HepG2 (cell line): ENCODE data around the gene EGF. TPM values are rescaled to one million over a fixed set of nuclear protein-coding genes. Genes with fewer than 3 reads are reported as not detected.

Experiments
- ATAC-seq: fragments of 200-7000 bp; cut with Tn5 transposase; 3 replicates; pipeline ENCODE4 v1.9.1; 2020; ENCODE audit warnings: mild to moderate bottlenecking, moderate library complexity
- BruUV-seq: library from RNA; stranded (reverse); fragments of 400-500 nt; replicated peaks from 2 replicates; lab custom pipeline; 2021; lab: Mats Ljungman, UMichigan
- CTCF ChIA-PET: fragments of 300-600 bp; formaldehyde crosslinking; extraction: SDS; loops from one replicate; lab custom pipeline; 2021; ENCODE audit warnings: low total read pairs, inconsistent platforms, low intra/inter-chr PET ratio; lab: Yijun Ruan, JAX
- POLR2A ChIA-PET: fragments of 350-600 bp; sonication (Branson Sonifier 250); formaldehyde crosslinking; loops from one replicate; lab custom pipeline; 2020; ENCODE audit warnings: antibody characterized with exemption, inconsistent platforms; lab: Yijun Ruan, JAX
- DNase-seq: peaks from one replicate; pipeline ENCODE4 v3.0.0-alpha.2; 2015; ENCODE audit warnings: low spot score
- FAIRE-seq: peaks from 3 replicates; lab custom pipeline; 2011; peaks lifted over from hg19 to GRCh38; lab: Jason Lieb, UNC
- H2AFZ ChIP-seq: one replicate; pipeline ENCODE4 v1.6.1; 2011; ENCODE audit warnings: low read length, inconsistent platforms
- H3K27ac ChIP-seq: fragments of 300-600 bp; 3 replicates; pipeline ENCODE4 v1.8.0; 2011; ENCODE audit warnings: mixed run types, mild to moderate bottlenecking, mixed read lengths, low read length, inconsistent platforms; ENCODE audit not compliant: insufficient read depth; ENCODE audit errors: extremely low read length
- H3K27me3 ChIP-seq, 2 experiments: fragments of 200-600 bp in 1 of 2; 2 replicates in 1 of 2; 3 replicates in 1 of 2; pipeline versions ENCODE4 v1.6.0 to v1.8.0; 2011; ENCODE audit warnings: low read length in 2 of 2, mild to moderate bottlenecking in 2 of 2, moderate library complexity in 2 of 2, inconsistent platforms in 1 of 2; ENCODE audit not compliant: insufficient read depth in 2 of 2, control insufficient read depth in 1 of 2
- H3K36me3 ChIP-seq, 2 experiments: fragments of 200-600 bp in 1 of 2; replicated peaks in 1 of 2; 2 replicates in 1 of 2; 3 replicates in 1 of 2; pipeline versions ENCODE4 v1.5.1 to v1.8.0; 2011; ENCODE audit warnings: low read length in 2 of 2, inconsistent platforms in 1 of 2; ENCODE audit not compliant: insufficient read depth in 2 of 2, control insufficient read depth in 1 of 2
- H3K4me1 ChIP-seq: 2 replicates; pipeline ENCODE4 v1.5.1; 2012; ENCODE audit warnings: low read length, inconsistent platforms; ENCODE audit not compliant: insufficient read depth
- H3K4me2 ChIP-seq: 2 replicates; pipeline ENCODE4 v1.6.0; 2011; ENCODE audit warnings: low read depth, low read length, inconsistent platforms
- H3K4me3 ChIP-seq, 3 experiments: fragments of 200-600 bp in 1 of 3; sonication (generic), shearing (Covaris generic) in 1 of 3; replicated peaks in 1 of 3; 2 replicates each; pipeline ENCODE4 v1.5.1; 2011 to 2016; ENCODE audit warnings: low read length in 3 of 3, inconsistent platforms in 2 of 3, low read depth in 2 of 3, mild to moderate bottlenecking in 2 of 3, control low read depth in 1 of 3, mixed read lengths in 1 of 3; ENCODE audit not compliant: insufficient read depth in 1 of 3
- H3K79me2 ChIP-seq: one replicate; pipeline ENCODE4 v1.6.1; 2011; ENCODE audit warnings: low read length, inconsistent platforms; ENCODE audit not compliant: insufficient read depth
- H3K9ac ChIP-seq: 2 replicates; pipeline ENCODE4 v1.6.0; 2011; ENCODE audit warnings: mild to moderate bottlenecking, low read depth, low read length, inconsistent platforms; ENCODE audit not compliant: insufficient read depth
- H3K9me3 ChIP-seq: 2 replicates; pipeline ENCODE4 v1.5.1; 2012; ENCODE audit warnings: mild to moderate bottlenecking, low read length
- H4K20me1 ChIP-seq: 2 replicates; pipeline ENCODE4 v1.6.0; 2011; ENCODE audit warnings: inconsistent platforms, mild to moderate bottlenecking, low read length, moderate library complexity; ENCODE audit not compliant: insufficient read depth
- ATF5 ChIP-seq: sonication (generic); formaldehyde crosslinking; IDR thresholded peaks from 2 replicates; pipeline ENCODE4 v1.4.0; 2020; ENCODE audit warnings: mild to moderate bottlenecking, low read depth, missing genetic modification reagents
- ATRX ChIP-seq: sonication (generic); formaldehyde crosslinking; IDR thresholded peaks from 2 replicates; pipeline ENCODE4 v1.4.0; 2020; ENCODE audit warnings: missing genetic modification reagents, borderline replicate concordance
- CHCHD3 ChIP-seq: sonication (generic); formaldehyde crosslinking; IDR thresholded peaks from 2 replicates; pipeline ENCODE4 v1.8.0; 2022; ENCODE audit warnings: mild to moderate bottlenecking, missing genetic modification reagents, moderate library complexity
- MYC ChIP-seq: sonication (generic); formaldehyde crosslinking; IDR thresholded peaks from 2 replicates; pipeline ENCODE4 v1.9.0; 2021; ENCODE audit warnings: missing genetic modification reagents, borderline replicate concordance
- NFKB2 ChIP-seq: sonication (generic); formaldehyde crosslinking; IDR thresholded peaks from 2 replicates; pipeline ENCODE4 v1.4.0; 2020; ENCODE audit warnings: missing genetic modification reagents, borderline replicate concordance
- SOX5 ChIP-seq: IDR thresholded peaks from 2 replicates; pipeline ENCODE4 v1.6.1; 2016; ENCODE audit warnings: borderline replicate concordance
- SRY ChIP-seq: sonication (generic); formaldehyde crosslinking; IDR thresholded peaks from 2 replicates; pipeline ENCODE4 v1.8.0; 2022; ENCODE audit warnings: mild to moderate bottlenecking, missing genetic modification reagents
- TEF ChIP-seq: sonication (generic); formaldehyde crosslinking; IDR thresholded peaks from 2 replicates; pipeline ENCODE4 v1.5.0; 2020; ENCODE audit warnings: missing genetic modification reagents
- TRIM22 ChIP-seq: fragments of 450-650 bp; IDR thresholded peaks from 2 replicates; pipeline ENCODE4 v1.6.1; 2017
- ZBTB46 ChIP-seq: sonication (generic); formaldehyde crosslinking; IDR thresholded peaks from 2 replicates; pipeline ENCODE4 v1.4.0; 2020; ENCODE audit warnings: mild to moderate bottlenecking, missing genetic modification reagents, borderline replicate concordance
- ZNF296 ChIP-seq: sonication (generic); formaldehyde crosslinking; conservative IDR thresholded peaks from 2 replicates; pipeline ENCODE4 v1.5.0; 2020; ENCODE audit warnings: mild to moderate bottlenecking, missing genetic modification reagents
- ZNF850 ChIP-seq: sonication (generic); formaldehyde crosslinking; conservative IDR thresholded peaks from 2 replicates; pipeline ENCODE4 v1.9.0; 2021; ENCODE audit warnings: mild to moderate bottlenecking, missing genetic modification reagents
- WGBS: methylation state at CpG from one replicate; pipeline ENCODE4 v1.1.6; 2017; ENCODE audit warnings: low lambda C conversion rate; 5-methylcytosine and 5-hydroxymethylcytosine counted together
- in situ Hi-C: cut with HindIII; loops from 2 replicates; pipeline ENCODE4 v1.10.0; 2017; ENCODE audit warnings: low pct_unique_long_range_greater_than_20kb; ENCODE audit not compliant: extremely low pct_ligation_motif_present
- intact Hi-C: fragments of 100-400 bp; cut with micrococcal nuclease; formaldehyde crosslinking; loops from one replicate; pipeline ENCODE4 v1.10.0; 2022; ENCODE audit not compliant: unreplicated experiment
- polyA plus RNA-seq, 8 experiments: library from polyadenylated mRNA; depleted of rRNA in 3 of 8; stranded (reverse) in 7 of 8; unstranded in 1 of 8; fragments of >200 nt; fragmentation: Illumina TruSeq in 4 of 8; extraction: Trizol in 4 of 8; gene quantifications; 2 replicates each; pipeline versions ENCODE4 v1.2.1 to v1.2.3, GENCODE V29; 2011 to 2016; ENCODE audit warnings: low read depth in 4 of 8, missing spikeins in 1 of 8, mixed read lengths in 1 of 8; ENCODE audit not compliant: insufficient read depth in 1 of 8
- total RNA-seq, 5 experiments: library from RNA; depleted of rRNA; stranded (reverse); fragments of >200 nt; fragmentation: Illumina TruSeq; extraction: Trizol; gene quantifications; 2 replicates each; pipeline ENCODE4 v1.2.3, GENCODE V29; 2016; ENCODE audit warnings: low read depth in 1 of 5

Gene EGF
- total and polyA plus RNA-seq, 2 of the 13 experiments (the other 11 are each of a cell fraction or from before 2014, with no cell fraction given): 0.07 to 0.08 TPM

- no peak for TF ChIP-seq TRIM22
These were observed 35.9 kb upstream of the EGF start (continued) for GRCh38 chr4:109876634-109877265.

- 0% methylated on average over 3 of the region's 3 CpGs for WGBS
- Histone ChIP-seq H2AFZ (no peak overlapping the region), H3K9me3 (no peaks in the 10 kb centered on the region), H3K4me1 (no peaks in the 10 kb centered on the region), H4K20me1 (no peaks in the 10 kb centered on the region), H3K4me3 (no peak overlapping the region), H3K27me3 (peaks cover 0 to 8% of the 10 kb centered on the region in 2 experiments; a peak in 2 of 5 replicates), H3K36me3 (no peaks in the 10 kb centered on the region), H3K79me2 (no peaks in the 10 kb centered on the region), H3K27ac (no peak overlapping the region), H3K9ac (no peak overlapping the region), H3K4me2 (no peak overlapping the region)
- FAIRE-seq (no peak), DNase-seq (no peak), ATAC-seq (no peak)
- POLR2A ChIA-PET: no interaction called here
- in situ Hi-C loops (no loop called here), intact Hi-C loops (no loop called here)
- BruUV-seq: no TSS peak
- TF ChIP-seq ATF5 (CRISPR knock-in tag): no peak
- CTCF ChIA-PET: no interaction called here
These were observed 35.3 kb upstream of the EGF start for GRCh38 chr4:109877400-109877799.

- CTCF ChIA-PET: no interaction called here
- FAIRE-seq (no peak), DNase-seq (no peak), ATAC-seq (no peak)
- 35% methylated on average over 2 of the region's 2 CpGs for WGBS
- in situ Hi-C loops (no loop called here), intact Hi-C loops (no loop called here)
- BruUV-seq: no TSS peak
- Histone ChIP-seq H3K4me3 (no peak overlapping the region), H3K27me3 (no peaks in the 10 kb centered on the region; a peak in 2 of 5 replicates), H4K20me1 (no peaks in the 10 kb centered on the region), H3K36me3 (no peaks in the 10 kb centered on the region), H3K79me2 (no peaks in the 10 kb centered on the region), H2AFZ (no peak overlapping the region), H3K9me3 (no peaks in the 10 kb centered on the region), H3K9ac (no peak overlapping the region), H3K27ac (no peak overlapping the region), H3K4me1 (no peaks in the 10 kb centered on the region), H3K4me2 (no peak overlapping the region)
- POLR2A ChIA-PET: no interaction called here
- no peak for TF ChIP-seq MYC (CRISPR knock-in tag)
- TF ChIP-seq ZNF850 (CRISPR knock-in tag): no peak
- TF ChIP-seq SOX5 (CRISPR knock-in tag): no peak
- TF ChIP-seq TEF (CRISPR knock-in tag): no peak
- TF ChIP-seq ATRX: no peak
- no peak for TF ChIP-seq SRY (CRISPR knock-in tag)
- no peak for TF ChIP-seq NFKB2
- TF ChIP-seq CHCHD3: no peak
- TF ChIP-seq ZBTB46 (CRISPR knock-in tag): no peak
- TF ChIP-seq ZNF296: no peak
These were observed 34.3 kb upstream of the EGF start for GRCh38 chr4:109878355-109878754.
